ENCODE results near the gene LPAR5.

GRCh38 chr12:6641131-6641530 is 5.4 kb upstream of the LPAR5 start:
- TF ChIP-seq, protein P1, sequence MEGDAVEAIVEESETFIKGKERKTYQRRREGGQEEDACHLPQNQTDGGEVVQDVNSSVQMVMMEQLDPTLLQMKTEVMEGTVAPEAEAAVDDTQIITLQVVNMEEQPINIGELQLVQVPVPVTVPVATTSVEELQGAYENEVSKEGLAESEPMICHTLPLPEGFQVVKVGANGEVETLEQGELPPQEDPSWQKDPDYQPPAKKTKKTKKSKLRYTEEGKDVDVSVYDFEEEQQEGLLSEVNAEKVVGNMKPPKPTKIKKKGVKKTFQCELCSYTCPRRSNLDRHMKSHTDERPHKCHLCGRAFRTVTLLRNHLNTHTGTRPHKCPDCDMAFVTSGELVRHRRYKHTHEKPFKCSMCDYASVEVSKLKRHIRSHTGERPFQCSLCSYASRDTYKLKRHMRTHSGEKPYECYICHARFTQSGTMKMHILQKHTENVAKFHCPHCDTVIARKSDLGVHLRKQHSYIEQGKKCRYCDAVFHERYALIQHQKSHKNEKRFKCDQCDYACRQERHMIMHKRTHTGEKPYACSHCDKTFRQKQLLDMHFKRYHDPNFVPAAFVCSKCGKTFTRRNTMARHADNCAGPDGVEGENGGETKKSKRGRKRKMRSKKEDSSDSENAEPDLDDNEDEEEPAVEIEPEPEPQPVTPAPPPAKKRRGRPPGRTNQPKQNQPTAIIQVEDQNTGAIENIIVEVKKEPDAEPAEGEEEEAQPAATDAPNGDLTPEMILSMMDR (IDR thresholded peaks at IDR 0.05): no peak
- no peak for TF ChIP-seq POLR2A (IDR thresholded peaks at IDR 0.05)
- TF ChIP-seq EP300 (IDR thresholded peaks at IDR 0.05): no peak
- no peak for TF ChIP-seq POLR2AphosphoS5 (IDR thresholded peaks at IDR 0.05)
